ENCODE results near the gene C2orf68.

GRCh38 chr2:85653996-85654395, 42.1 kb upstream of the C2orf68 start:
- TF ChIP-seq CTCF (IDR thresholded peaks at IDR 0.05) (no peak), ZFX (IDR thresholded peaks at IDR 0.05; ENCODE audit: borderline replicate concordance) (no peak)

All from 22Rv1 (cell line).